IMR-90 (cell line): ENCODE data around the gene INAFM1. TPM values are rescaled to one million over a fixed set of nuclear protein-coding genes. Genes with fewer than 3 reads are reported as not detected.

ENCODE experiments used
- ATAC-seq: fragments of 200-7000 bp; cut with Tn5 transposase; 2 replicates; pipeline ENCODE4 v1.9.1; 2020; ENCODE audit warnings: low read depth, mild to moderate bottlenecking, moderate library complexity
- BruUV-seq: library from RNA; stranded (reverse); fragments of 400-500 nt; replicated peaks from 2 replicates; lab custom pipeline; 2021; lab: Mats Ljungman, UMichigan
- CTCF ChIA-PET: fragments of 300-600 bp; formaldehyde crosslinking; extraction: SDS; loops from one replicate; lab custom pipeline; 2021; ENCODE audit warnings: antibody characterized with exemption; lab: Yijun Ruan, JAX
- POLR2A ChIA-PET: fragments of 300-600 bp; sonication (Branson Sonifier 250); formaldehyde crosslinking; loops from one replicate; lab custom pipeline; 2022; ENCODE audit warnings: antibody characterized with exemption; ENCODE audit not compliant: unreplicated experiment; lab: Charles Lee
- DNase-seq: peaks from one replicate; pipeline ENCODE4 v3.0.0; 2013
- H2AFZ ChIP-seq: replicated peaks from 2 replicates; pipeline ENCODE3; 2013; ENCODE audit warnings: low read length, mild to moderate bottlenecking; ENCODE audit not compliant: poor library complexity
- H2AK5ac ChIP-seq: 2 replicates; pipeline ENCODE4 v1.6.1; 2013; ENCODE audit warnings: low read depth, low read length, inconsistent platforms
- H2AK9ac ChIP-seq: replicated peaks from 2 replicates; pipeline ENCODE3; 2013; ENCODE audit warnings: mild to moderate bottlenecking, low read depth, low read length, moderate library complexity; ENCODE audit not compliant: poor library complexity
- H2BK120ac ChIP-seq: 2 replicates; pipeline ENCODE4 v1.6.1; 2013; ENCODE audit warnings: low read depth, low read length, inconsistent platforms
- H2BK15ac ChIP-seq: 3 replicates; pipeline ENCODE4 v1.6.1; 2013; ENCODE audit warnings: low read depth, low read length, inconsistent platforms
- H2BK20ac ChIP-seq: 2 replicates; pipeline ENCODE4 v1.6.1; 2013; ENCODE audit warnings: low read depth, mild to moderate bottlenecking, inconsistent platforms, low read length, moderate library complexity
- H2BK5ac ChIP-seq: 2 replicates; pipeline ENCODE4 v1.6.1; 2013; ENCODE audit warnings: mild to moderate bottlenecking, low read depth, low read length, inconsistent platforms; ENCODE audit not compliant: poor library complexity, severe bottlenecking
- H3K14ac ChIP-seq: replicated peaks from 2 replicates; pipeline ENCODE4 v1.6.1; 2013; ENCODE audit warnings: low read depth, low read length, inconsistent platforms
- H3K18ac ChIP-seq: 2 replicates; pipeline ENCODE4 v1.6.1; 2013; ENCODE audit warnings: low read depth, low read length, control low read depth
- H3K23ac ChIP-seq: 2 replicates; pipeline ENCODE4 v1.6.1; 2013; ENCODE audit warnings: low read depth, low read length, inconsistent platforms
- H3K27ac ChIP-seq: 2 replicates; pipeline ENCODE4 v1.5.1; 2013; ENCODE audit warnings: mild to moderate bottlenecking, control low read depth, low read length; ENCODE audit not compliant: insufficient read depth
- H3K27me3 ChIP-seq: 2 replicates; pipeline ENCODE4 v1.6.1; 2013; ENCODE audit warnings: low read length; ENCODE audit not compliant: control insufficient read depth, insufficient read depth
- H3K36me3 ChIP-seq: 2 replicates; pipeline ENCODE4 v1.6.1; 2013; ENCODE audit warnings: low read length, mixed read lengths; ENCODE audit not compliant: control insufficient read depth, insufficient read depth
- H3K4ac ChIP-seq: 2 replicates; pipeline ENCODE4 v1.6.1; 2013; ENCODE audit warnings: low read depth, low read length, inconsistent platforms
- H3K4me1 ChIP-seq: 2 replicates; pipeline ENCODE4 v1.6.1; 2013; ENCODE audit warnings: low read length, mixed read lengths; ENCODE audit not compliant: control insufficient read depth, insufficient read depth
- H3K4me2 ChIP-seq: 2 replicates; pipeline ENCODE4 v1.6.1; 2013; ENCODE audit warnings: low read depth, mild to moderate bottlenecking, control low read depth, low read length, moderate library complexity
- H3K4me3 ChIP-seq: 2 replicates; pipeline ENCODE4 v1.5.1; 2013; ENCODE audit warnings: low read depth, mild to moderate bottlenecking, control low read depth, low read length, moderate library complexity; ENCODE audit not compliant: insufficient read depth
- H3K56ac ChIP-seq: 2 replicates; pipeline ENCODE4 v1.6.1; 2013; ENCODE audit warnings: low read length, inconsistent platforms; ENCODE audit not compliant: insufficient read depth; ENCODE audit errors: extremely low read depth
- H3K79me1 ChIP-seq, 2 experiments: 2 replicates each; pipeline ENCODE4 v1.6.1; 2013; ENCODE audit warnings: low read length in 2 of 2, inconsistent platforms in 1 of 2, low read depth in 1 of 2
- H3K9ac ChIP-seq: 2 replicates; pipeline ENCODE4 v1.6.1; 2013; ENCODE audit warnings: low read depth, low read length, control low read depth
- H3K9me1 ChIP-seq: 2 replicates; pipeline ENCODE4 v1.6.1; 2013; ENCODE audit warnings: low read length, inconsistent platforms; ENCODE audit not compliant: insufficient read depth
- H3K9me3 ChIP-seq: 2 replicates; pipeline ENCODE4 v1.6.1; 2013; ENCODE audit warnings: low read length; ENCODE audit not compliant: control insufficient read depth, insufficient read depth
- H4K20me1 ChIP-seq: 2 replicates; pipeline ENCODE4 v1.6.1; 2013; ENCODE audit warnings: low read length, inconsistent platforms; ENCODE audit not compliant: insufficient read depth
- H4K5ac ChIP-seq: 2 replicates; pipeline ENCODE4 v1.6.1; 2013; ENCODE audit warnings: mild to moderate bottlenecking, low read depth, low read length, control low read depth
- H4K8ac ChIP-seq, 2 experiments: 2 replicates each; pipeline ENCODE4 v1.6.1; 2013; ENCODE audit warnings: low read depth in 2 of 2, low read length in 2 of 2, control low read depth in 1 of 2, inconsistent platforms in 1 of 2
- H4K91ac ChIP-seq: 2 replicates; pipeline ENCODE4 v1.6.1; 2013; ENCODE audit warnings: low read depth, low read length, inconsistent platforms; ENCODE audit not compliant: insufficient read depth
- BHLHE40 ChIP-seq: fragments of 150-350 bp; IDR thresholded peaks from 2 replicates; pipeline ENCODE4 v1.6.1; 2016; ENCODE audit warnings: mild to moderate bottlenecking, low read depth, low read length
- CEBPB ChIP-seq: IDR thresholded peaks from 2 replicates; pipeline ENCODE4 v1.6.1; 2012; ENCODE audit warnings: low read depth, low read length, improper control_type of control experiment
- FOS ChIP-seq: fragments of 150-350 bp; IDR thresholded peaks from 2 replicates; pipeline ENCODE4 v1.6.1; 2016; ENCODE audit warnings: low read depth, low read length
- MAFK ChIP-seq: IDR thresholded peaks from 2 replicates; pipeline ENCODE4 v1.6.1; 2012; ENCODE audit warnings: low read depth, low read length, improper control_type of control experiment
- MAZ ChIP-seq: IDR thresholded peaks from 2 replicates; pipeline ENCODE4 v1.6.1; 2012; ENCODE audit warnings: low read depth, mild to moderate bottlenecking, low read length, improper control_type of control experiment, moderate library complexity, borderline replicate concordance
- MXI1 ChIP-seq: IDR thresholded peaks from 2 replicates; pipeline ENCODE4 v1.6.1; 2012; ENCODE audit warnings: low read depth, mild to moderate bottlenecking, low read length, moderate library complexity, borderline replicate concordance
- NFE2L2 ChIP-seq: fragments of 150-350 bp; IDR thresholded peaks from 2 replicates; pipeline ENCODE4 v1.6.1; 2016; ENCODE audit warnings: low read depth, mild to moderate bottlenecking, low read length
- POLR2A ChIP-seq: IDR thresholded peaks from 2 replicates; pipeline ENCODE4 v1.6.1; 2012; ENCODE audit warnings: mild to moderate bottlenecking, low read depth, low read length
- RAD21 ChIP-seq: IDR thresholded peaks from 2 replicates; pipeline ENCODE4 v1.6.1; 2012; ENCODE audit warnings: low read length, improper control_type of control experiment
- RCOR1 ChIP-seq: IDR thresholded peaks from 2 replicates; pipeline ENCODE4 v1.6.1; 2012; ENCODE audit warnings: mild to moderate bottlenecking, low read length, improper control_type of control experiment; ENCODE audit not compliant: insufficient replicate concordance
- RFX5 ChIP-seq: IDR thresholded peaks from 2 replicates; pipeline ENCODE4 v1.8.0; 2012; ENCODE audit warnings: low read depth, mild to moderate bottlenecking, low read length, moderate library complexity
- WGBS, 2 experiments: methylation state at CpG; one replicate each; pipeline versions ENCODE4 v1.1.5 to v1.1.7; 2013; ENCODE audit warnings: missing lambda C conversion rate in 2 of 2; ENCODE audit not compliant: insufficient read length in 1 of 2; ENCODE audit errors: extremely low coverage in 2 of 2; 5-methylcytosine and 5-hydroxymethylcytosine counted together
- dilution Hi-C: fragments of 300-500 bp; cut with HindIII; formaldehyde crosslinking; loops from one replicate; pipeline ENCODE4 v1.14.3; 2018; ENCODE audit warnings: low sequenced_read_pairs; ENCODE audit not compliant: unreplicated experiment
- in situ Hi-C: fragments of 300-500 bp; cut with MboI; formaldehyde crosslinking; loops from 3 replicates; pipeline ENCODE4 v1.14.3; 2019; ENCODE audit warnings: low sequenced_read_pairs, inconsistent platforms, mixed read lengths
- intact Hi-C: fragments of 100-400 bp; cut with micrococcal nuclease; formaldehyde crosslinking; loops from 2 replicates; pipeline ENCODE4 v1.10.0; 2022
- polyA plus RNA-seq, 3 experiments: library from polyadenylated mRNA; depleted of rRNA; stranded (reverse); fragments of >200 nt; gene quantifications; 2 replicates each; pipeline ENCODE4 v1.2.3, GENCODE V29; 2012; ENCODE audit warnings: low replicate concordance in 1 of 3
- total RNA-seq: library from RNA; depleted of rRNA; stranded (reverse); fragments of >200 nt; gene quantifications from 2 replicates; pipeline ENCODE4 v1.2.3, GENCODE V29; 2012
- TF ChIP-seq, protein P1 (sequence below): fragments of 150-350 bp; IDR thresholded peaks from 2 replicates; pipeline ENCODE4 v1.6.1; 2016; ENCODE audit warnings: low read depth, mild to moderate bottlenecking, low read length, moderate library complexity, borderline replicate concordance
- TF ChIP-seq, protein P2 (sequence below): conservative IDR thresholded peaks from 2 replicates; pipeline ENCODE4 v1.5.1; 2012; ENCODE audit warnings: mild to moderate bottlenecking, low read depth, low read length, improper control_type of control experiment
- TF ChIP-seq, protein P3 (sequence below): fragments of 150-350 bp; IDR thresholded peaks from 2 replicates; pipeline ENCODE4 v1.6.1; 2017; ENCODE audit warnings: mild to moderate bottlenecking, antibody characterized with exemption, low read length, low read depth

The INAFM1 gene
- total and polyA plus RNA-seq, 2 of the 4 experiments (the other 2 are of a cell fraction) = 0.36 to 7.8 TPM

DNA sequence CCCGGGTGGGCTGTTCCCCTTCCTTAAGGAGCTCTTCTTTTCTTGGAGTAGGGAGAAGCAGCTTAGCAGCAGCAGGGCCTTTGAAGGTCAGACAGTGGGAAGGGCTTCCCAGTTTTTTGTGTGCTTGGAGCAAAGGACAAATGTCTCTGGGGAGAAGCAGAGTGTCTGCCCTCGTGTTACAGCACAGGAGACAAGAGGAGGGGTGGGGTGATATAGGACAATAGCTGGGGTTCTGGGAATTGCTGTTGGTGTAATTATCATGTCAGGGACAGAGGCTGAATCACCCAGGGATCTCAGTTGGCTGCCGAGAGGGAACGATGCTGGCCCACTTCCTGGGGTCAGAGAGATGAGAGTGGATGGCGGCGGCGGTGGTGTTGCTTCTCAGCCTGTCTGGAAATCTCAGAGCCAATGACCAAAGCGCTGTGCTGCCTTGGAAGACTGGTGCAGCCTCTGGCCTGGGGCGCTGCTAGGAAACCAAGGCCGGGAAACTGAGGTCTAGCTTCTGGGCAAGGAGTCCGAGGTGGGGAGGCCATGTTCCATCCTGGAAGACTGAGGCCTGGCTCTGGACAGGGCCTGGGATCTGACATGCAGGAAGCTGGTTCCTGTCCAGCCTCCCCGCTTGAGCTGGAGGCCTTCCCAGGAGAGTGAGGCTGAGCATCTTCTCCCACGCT is 1.2 kb downstream of the INAFM1 start:
- no TSS peak for BruUV-seq
- peak; percentile 57 for DNase-seq
- Histone ChIP-seq H2AFZ (peak overlapping the region; percentile 90), H3K4ac (peak overlapping the region; percentile 67), H3K27ac (peak overlapping the region; percentile 48), H2BK120ac (peak overlapping the region; percentile 38; the same call in 1 of the 2 replicates), H3K4me1 (peaks cover 14% of the 10 kb centered on the region), H3K56ac (no peak overlapping the region), H4K91ac (peak overlapping the region; percentile 44), H3K27me3 (no peaks in the 10 kb centered on the region), H2BK5ac (peak overlapping the region; percentile 18), H4K8ac (peak overlapping the region in 1 of 2 experiments; percentile 29; a peak in 1 of 4 replicates), H3K9ac (peak overlapping the region; percentile 47), H2BK20ac (peak overlapping the region; percentile 26; the same call in 1 of the 2 replicates), H4K20me1 (peaks cover 20% of the 10 kb centered on the region), H3K9me3 (no peaks in the 10 kb centered on the region), H3K4me2 (peak overlapping the region; percentile 67), H3K9me1 (peaks cover 16% of the 10 kb centered on the region), H2AK5ac (peak overlapping the region; percentile 79; the same call in 1 of the 2 replicates), H3K14ac (peak overlapping the region; percentile 78), H3K36me3 (peaks cover 16% of the 10 kb centered on the region), H2BK15ac (no peak overlapping the region), H3K4me3 (0 out of 2 replicates have a peak overlapping the region, but pooled peaks have one; percentile 68), H4K5ac (no peak overlapping the region), H2AK9ac (peak overlapping the region; percentile 76), H3K79me1 (peaks cover 6 to 35% of the 10 kb centered on the region in 2 experiments; a peak in 3 of 4 replicates), H3K18ac (no peak overlapping the region), H3K23ac (peak overlapping the region; percentile 63)
- dilution Hi-C loops (no loop called here), intact Hi-C loops (loop anchor here (1.0 kb wide), 1 partner anchor 32 kb away; no protein-coding TSS in a partner anchor), in situ Hi-C loops (loop anchor here (25.0 kb wide), 1 partner anchor 436 kb away; the partner anchor contains the start of gene EHD2)
- WGBS, 2 experiments = 68% methylated on average over 9 of the region's 13 CpGs; no CpG with 5 or more reads in 1 of the 2 experiments
- ATAC-seq = no peak
- ChIA-PET POLR2A (interaction anchor here (0.6 to 1.0 kb wide), 2 partner anchors 20 to 118 kb away, joined by 4 read pairs; partner anchors contain the start of gene CCDC9), CTCF (interaction anchor here (0.6 to 1.6 kb wide), 3 partner anchors 8 to 28 kb away, joined by 3 read pairs; no protein-coding TSS in a partner anchor)
- TF ChIP-seq RAD21 (no peak), MAZ (no peak), POLR2A (no peak; the same call in 1 of the 2 replicates), RFX5 (no peak), NFE2L2 (no peak), BHLHE40 (no peak), RCOR1 (no peak), FOS (no peak), MAFK (no peak), MXI1 (no peak), CEBPB (no peak)
- TF ChIP-seq, protein P1, sequence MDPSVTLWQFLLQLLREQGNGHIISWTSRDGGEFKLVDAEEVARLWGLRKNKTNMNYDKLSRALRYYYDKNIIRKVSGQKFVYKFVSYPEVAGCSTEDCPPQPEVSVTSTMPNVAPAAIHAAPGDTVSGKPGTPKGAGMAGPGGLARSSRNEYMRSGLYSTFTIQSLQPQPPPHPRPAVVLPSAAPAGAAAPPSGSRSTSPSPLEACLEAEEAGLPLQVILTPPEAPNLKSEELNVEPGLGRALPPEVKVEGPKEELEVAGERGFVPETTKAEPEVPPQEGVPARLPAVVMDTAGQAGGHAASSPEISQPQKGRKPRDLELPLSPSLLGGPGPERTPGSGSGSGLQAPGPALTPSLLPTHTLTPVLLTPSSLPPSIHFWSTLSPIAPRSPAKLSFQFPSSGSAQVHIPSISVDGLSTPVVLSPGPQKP = no peak
- TF ChIP-seq, protein P2, sequence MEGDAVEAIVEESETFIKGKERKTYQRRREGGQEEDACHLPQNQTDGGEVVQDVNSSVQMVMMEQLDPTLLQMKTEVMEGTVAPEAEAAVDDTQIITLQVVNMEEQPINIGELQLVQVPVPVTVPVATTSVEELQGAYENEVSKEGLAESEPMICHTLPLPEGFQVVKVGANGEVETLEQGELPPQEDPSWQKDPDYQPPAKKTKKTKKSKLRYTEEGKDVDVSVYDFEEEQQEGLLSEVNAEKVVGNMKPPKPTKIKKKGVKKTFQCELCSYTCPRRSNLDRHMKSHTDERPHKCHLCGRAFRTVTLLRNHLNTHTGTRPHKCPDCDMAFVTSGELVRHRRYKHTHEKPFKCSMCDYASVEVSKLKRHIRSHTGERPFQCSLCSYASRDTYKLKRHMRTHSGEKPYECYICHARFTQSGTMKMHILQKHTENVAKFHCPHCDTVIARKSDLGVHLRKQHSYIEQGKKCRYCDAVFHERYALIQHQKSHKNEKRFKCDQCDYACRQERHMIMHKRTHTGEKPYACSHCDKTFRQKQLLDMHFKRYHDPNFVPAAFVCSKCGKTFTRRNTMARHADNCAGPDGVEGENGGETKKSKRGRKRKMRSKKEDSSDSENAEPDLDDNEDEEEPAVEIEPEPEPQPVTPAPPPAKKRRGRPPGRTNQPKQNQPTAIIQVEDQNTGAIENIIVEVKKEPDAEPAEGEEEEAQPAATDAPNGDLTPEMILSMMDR = no peak
- TF ChIP-seq, protein P3, sequence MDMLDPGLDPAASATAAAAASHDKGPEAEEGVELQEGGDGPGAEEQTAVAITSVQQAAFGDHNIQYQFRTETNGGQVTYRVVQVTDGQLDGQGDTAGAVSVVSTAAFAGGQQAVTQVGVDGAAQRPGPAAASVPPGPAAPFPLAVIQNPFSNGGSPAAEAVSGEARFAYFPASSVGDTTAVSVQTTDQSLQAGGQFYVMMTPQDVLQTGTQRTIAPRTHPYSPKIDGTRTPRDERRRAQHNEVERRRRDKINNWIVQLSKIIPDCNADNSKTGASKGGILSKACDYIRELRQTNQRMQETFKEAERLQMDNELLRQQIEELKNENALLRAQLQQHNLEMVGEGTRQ = no peak
